Neural progenitor cell (in vitro differentiated cells): ENCODE results near the gene MYO15B. TPM values are rescaled to one million over a fixed set of nuclear protein-coding genes. Genes with fewer than 3 reads are reported as not detected.

Experiments used
- DNase-seq: peaks from one replicate; pipeline ENCODE4 v3.0.0-alpha.2; 2016; ENCODE audit warnings: low spot score
- H2AFZ ChIP-seq: fragments of 200-600 bp; sonication (generic); replicated peaks from 2 replicates; pipeline ENCODE4 v1.6.1; 2016; ENCODE audit warnings: antibody characterized with exemption
- H3F3A ChIP-seq: fragments of 200-600 bp; sonication (generic); 2 replicates; pipeline ENCODE4 v1.6.1; 2016; ENCODE audit warnings: antibody characterized with exemption, low read depth
- H3K27ac ChIP-seq: fragments of 200-600 bp; sonication (generic); 2 replicates; pipeline ENCODE4 v1.5.1; 2016; ENCODE audit warnings: mild to moderate bottlenecking
- H3K27me3 ChIP-seq: fragments of 200-600 bp; sonication (generic); 2 replicates; pipeline ENCODE4 v1.6.1; 2016; ENCODE audit warnings: mild to moderate bottlenecking, moderate library complexity
- H3K36me3 ChIP-seq: fragments of 200-600 bp; sonication (generic); 2 replicates; pipeline ENCODE4 v1.5.1; 2016
- H3K4me1 ChIP-seq: fragments of 200-600 bp; sonication (generic); 2 replicates; pipeline ENCODE4 v1.6.1; 2016; ENCODE audit warnings: mixed run types
- H3K4me2 ChIP-seq: fragments of 200-600 bp; sonication (generic); 2 replicates; pipeline ENCODE4 v1.6.1; 2016
- H3K4me3 ChIP-seq: fragments of 200-600 bp; sonication (generic); 2 replicates; pipeline ENCODE4 v1.5.1; 2016
- H3K79me2 ChIP-seq: fragments of 200-600 bp; sonication (generic); 2 replicates; pipeline ENCODE4 v1.6.1; 2016; ENCODE audit warnings: low read depth
- H3K9ac ChIP-seq: fragments of 200-600 bp; sonication (generic); 2 replicates; pipeline ENCODE4 v1.6.1; 2016
- H3K9me3 ChIP-seq: fragments of 200-600 bp; sonication (generic); 2 replicates; pipeline ENCODE4 v1.5.1; 2016; ENCODE audit warnings: low read depth
- H4K20me1 ChIP-seq: fragments of 200-600 bp; sonication (generic); 2 replicates; pipeline ENCODE4 v1.6.1; 2016; ENCODE audit warnings: low read depth
- H3K27ac Mint-ChIP-seq: 3 replicates; pipeline ENCODE4 v1.8.0; 2021; ENCODE audit warnings: mixed read lengths
- H3K27me3 Mint-ChIP-seq: 2 replicates; pipeline ENCODE4 v1.8.0; 2022; ENCODE audit warnings: low read depth, mild to moderate bottlenecking, inconsistent platforms, moderate library complexity, mixed read lengths; ENCODE audit not compliant: insufficient read depth
- H3K36me3 Mint-ChIP-seq: 3 replicates; pipeline ENCODE4 v1.8.0; 2021; ENCODE audit warnings: mixed read lengths
- H3K4me1 Mint-ChIP-seq: 3 replicates; pipeline ENCODE4 v1.8.0; 2021; ENCODE audit warnings: mixed read lengths
- H3K4me3 Mint-ChIP-seq: 3 replicates; pipeline ENCODE4 v1.8.0; 2021; ENCODE audit warnings: mild to moderate bottlenecking, moderate library complexity, mixed read lengths
- H3K9me3 Mint-ChIP-seq: 3 replicates; pipeline ENCODE4 v1.8.0; 2020; ENCODE audit warnings: mixed read lengths
- CTCF ChIP-seq: fragments of 200-600 bp; sonication (generic); IDR thresholded peaks from 2 replicates; pipeline ENCODE4 v1.5.1; 2017; ENCODE audit warnings: antibody characterized with exemption, mild to moderate bottlenecking
- EZH2 ChIP-seq: fragments of 200-600 bp; sonication (generic); IDR thresholded peaks from 2 replicates; pipeline ENCODE4 v1.6.1; 2017; ENCODE audit warnings: antibody characterized with exemption, mild to moderate bottlenecking, moderate library complexity
- EZH2phosphoT487 ChIP-seq: fragments of 200-600 bp; sonication (generic); IDR thresholded peaks from 2 replicates; pipeline ENCODE4 v1.6.1; 2017; ENCODE audit warnings: antibody characterized with exemption
- total RNA-seq: library from RNA; depleted of rRNA; stranded (reverse); fragments of >200 nt; gene quantifications from 2 replicates; pipeline ENCODE4 v1.2.3, GENCODE V29; 2015; ENCODE audit warnings: low replicate concordance

Gene MYO15B
- total RNA-seq, 1 donor from 2014 or later, result 10.2 TPM

GRCh38 chr17:75646638-75646992 is 59.0 kb downstream of the MYO15B start:
- Histone ChIP-seq H3K9ac (no peak overlapping the region), H3K27ac (no peak overlapping the region), H3K4me1 (no peaks in the 10 kb centered on the region), H3K9me3 (no peaks in the 10 kb centered on the region), H3K27me3 (no peaks in the 10 kb centered on the region), H4K20me1 (peaks cover 12% of the 10 kb centered on the region), H3K36me3 (no peaks in the 10 kb centered on the region), H2AFZ (no peak overlapping the region), H3K4me3 (no peak overlapping the region), H3K79me2 (no peaks in the 10 kb centered on the region), H3F3A (no peaks in the 10 kb centered on the region), H3K4me2 (no peak overlapping the region)
- TF ChIP-seq EZH2phosphoT487 (no peak), CTCF (no peak), EZH2 (no peak)
- peaks cover 3% of the 10 kb centered on the region for H3K36me3 Mint-ChIP-seq
- H3K4me1 Mint-ChIP-seq, result no peaks in the 10 kb centered on the region
- no peaks in the 10 kb centered on the region for H3K9me3 Mint-ChIP-seq
- DNase-seq, result no peak
- H3K4me3 Mint-ChIP-seq, result no peak overlapping the region
- no peak overlapping the region for H3K27ac Mint-ChIP-seq
- no peaks in the 10 kb centered on the region for H3K27me3 Mint-ChIP-seq

GRCh38 chr17:75647061-75647460 is 59.5 kb downstream of the MYO15B start:
- H3K4me3 Mint-ChIP-seq, result no peak overlapping the region
- H3K4me1 Mint-ChIP-seq, result no peaks in the 10 kb centered on the region
- Histone ChIP-seq H4K20me1 (peaks cover 12% of the 10 kb centered on the region), H3K27ac (no peak overlapping the region), H3K9me3 (no peaks in the 10 kb centered on the region), H2AFZ (no peak overlapping the region), H3K9ac (no peak overlapping the region), H3K4me1 (no peaks in the 10 kb centered on the region), H3K4me3 (no peak overlapping the region), H3F3A (no peaks in the 10 kb centered on the region), H3K79me2 (no peaks in the 10 kb centered on the region), H3K4me2 (no peak overlapping the region), H3K36me3 (no peaks in the 10 kb centered on the region), H3K27me3 (no peaks in the 10 kb centered on the region)
- peaks cover 3% of the 10 kb centered on the region for H3K36me3 Mint-ChIP-seq
- H3K27ac Mint-ChIP-seq, result no peak overlapping the region
- H3K9me3 Mint-ChIP-seq, result no peaks in the 10 kb centered on the region
- DNase-seq, result no peak
- no peak for TF ChIP-seq EZH2
- TF ChIP-seq CTCF, result no peak
- TF ChIP-seq EZH2phosphoT487, result no peak
- no peaks in the 10 kb centered on the region for H3K27me3 Mint-ChIP-seq

- Histone ChIP-seq H3K27me3 (no peaks in the 10 kb centered on the region), H2AFZ (no peak overlapping the region), H3K4me3 (no peak overlapping the region), H4K20me1 (peaks cover 10% of the 10 kb centered on the region), H3K36me3 (no peaks in the 10 kb centered on the region), H3K79me2 (no peaks in the 10 kb centered on the region), H3K27ac (no peak overlapping the region), H3K4me1 (no peaks in the 10 kb centered on the region), H3K4me2 (no peak overlapping the region), H3K9ac (no peak overlapping the region), H3F3A (no peaks in the 10 kb centered on the region), H3K9me3 (no peaks in the 10 kb centered on the region)
- Mint-ChIP-seq H3K27me3 (no peaks in the 10 kb centered on the region), H3K27ac (no peak overlapping the region), H3K36me3 (peaks cover 3% of the 10 kb centered on the region), H3K4me1 (no peaks in the 10 kb centered on the region), H3K9me3 (no peaks in the 10 kb centered on the region), H3K4me3 (no peak overlapping the region)
- no peak for DNase-seq
- TF ChIP-seq EZH2 (no peak), CTCF (no peak), EZH2phosphoT487 (no peak)
These were observed 60.3 kb downstream of the MYO15B start for GRCh38 chr17:75647921-75648320.

- H3K27me3 ChIP-seq, result no peaks in the 10 kb centered on the region
- H4K20me1 ChIP-seq, result peaks cover 4% of the 10 kb centered on the region
- Mint-ChIP-seq H3K4me1 (no peaks in the 10 kb centered on the region), H3K27ac (no peak overlapping the region), H3K4me3 (no peak overlapping the region), H3K9me3 (no peaks in the 10 kb centered on the region), H3K36me3 (peaks cover 3% of the 10 kb centered on the region), H3K27me3 (no peaks in the 10 kb centered on the region)
- no peak for TF ChIP-seq EZH2
- no peak for TF ChIP-seq EZH2phosphoT487
- TF ChIP-seq CTCF, result no peak
- H3K4me3 ChIP-seq, result no peak overlapping the region
- no peaks in the 10 kb centered on the region for H3K4me1 ChIP-seq
- no peak overlapping the region for H3K9ac ChIP-seq
- no peaks in the 10 kb centered on the region for H3K9me3 ChIP-seq
- H2AFZ ChIP-seq, result no peak overlapping the region
- peaks cover 17% of the 10 kb centered on the region for H3F3A ChIP-seq
- no peak overlapping the region for H3K27ac ChIP-seq
- no peaks in the 10 kb centered on the region for H3K36me3 ChIP-seq
- DNase-seq, result no peak
- no peak overlapping the region for H3K4me2 ChIP-seq
- H3K79me2 ChIP-seq, result no peaks in the 10 kb centered on the region
These were observed 62.1 kb downstream of the MYO15B start for GRCh38 chr17:75649687-75650086.
